ENCODE data around the gene SIGLEC6. TPM values are rescaled to one million over a fixed set of nuclear protein-coding genes. Genes with fewer than 3 reads are reported as not detected.
A peak's percentile ranks its signal among the peaks of the same experiment; 100 is the strongest.

The SIGLEC6 gene
- total RNA-seq, 1 donor from 2014 or later, result not detected

GRCh38 chr19:51511353-51511752 is 20.1 kb downstream of the SIGLEC6 start:
- Mint-ChIP-seq H3K4me1 (ENCODE audit: low read depth, unreplicated experiment) (no peaks in the 10 kb centered on the region), H3K36me3 (ENCODE audit: unreplicated experiment) (no peaks in the 10 kb centered on the region), H3K27me3 (ENCODE audit: unreplicated experiment) (peaks cover 6% of the 10 kb centered on the region), H3K4me3 (ENCODE audit: unreplicated experiment) (no peak overlapping the region), H3K9me3 (ENCODE audit: unreplicated experiment) (peaks cover 2% of the 10 kb centered on the region), H3K27ac (ENCODE audit: unreplicated experiment) (no peak overlapping the region)
- peak; percentile 49 for DNase-seq
- peak; percentile 54 for TF ChIP-seq CTCF (IDR thresholded peaks at IDR 0.05; ENCODE audit: partially characterized antibody, unreplicated experiment)

GRCh38 chr19:51509823-51510660 is 21.4 kb downstream of the SIGLEC6 start:
- no peaks in the 10 kb centered on the region for H3K4me1 Mint-ChIP-seq (ENCODE audit: low read depth, unreplicated experiment)
- no peak overlapping the region for H3K27ac Mint-ChIP-seq (ENCODE audit: unreplicated experiment)
- no peaks in the 10 kb centered on the region for H3K36me3 Mint-ChIP-seq (ENCODE audit: unreplicated experiment)
- no peak for DNase-seq
- no peak overlapping the region for H3K4me3 Mint-ChIP-seq (ENCODE audit: unreplicated experiment)
- peaks cover 6% of the 10 kb centered on the region for H3K27me3 Mint-ChIP-seq (ENCODE audit: unreplicated experiment)
- no peak for TF ChIP-seq CTCF (IDR thresholded peaks at IDR 0.05; ENCODE audit: partially characterized antibody, unreplicated experiment)
- peaks cover 2% of the 10 kb centered on the region for H3K9me3 Mint-ChIP-seq (ENCODE audit: unreplicated experiment)

- Mint-ChIP-seq H3K9me3 (ENCODE audit: unreplicated experiment) (peaks cover 4% of the 10 kb centered on the region), H3K36me3 (ENCODE audit: unreplicated experiment) (no peaks in the 10 kb centered on the region), H3K27me3 (ENCODE audit: unreplicated experiment) (peaks cover 4% of the 10 kb centered on the region), H3K4me3 (ENCODE audit: unreplicated experiment) (no peak overlapping the region), H3K27ac (ENCODE audit: unreplicated experiment) (no peak overlapping the region), H3K4me1 (ENCODE audit: low read depth, unreplicated experiment) (no peaks in the 10 kb centered on the region)
- no peak for DNase-seq
- no peak for TF ChIP-seq CTCF (IDR thresholded peaks at IDR 0.05; ENCODE audit: partially characterized antibody, unreplicated experiment)
Measured at GRCh38 chr19:51508059-51508733, 23.3 kb downstream of the SIGLEC6 start.

GRCh38 chr19:51507640-51508058 is 23.8 kb downstream of the SIGLEC6 start:
- Mint-ChIP-seq H3K4me1 (ENCODE audit: low read depth, unreplicated experiment) (no peaks in the 10 kb centered on the region), H3K27me3 (ENCODE audit: unreplicated experiment) (peaks cover 4% of the 10 kb centered on the region), H3K4me3 (ENCODE audit: unreplicated experiment) (no peak overlapping the region), H3K36me3 (ENCODE audit: unreplicated experiment) (no peaks in the 10 kb centered on the region), H3K9me3 (ENCODE audit: unreplicated experiment) (peaks cover 4% of the 10 kb centered on the region), H3K27ac (ENCODE audit: unreplicated experiment) (no peak overlapping the region)
- no peak for TF ChIP-seq CTCF (IDR thresholded peaks at IDR 0.05; ENCODE audit: partially characterized antibody, unreplicated experiment)
- no peak for DNase-seq

GRCh38 chr19:51507192-51507591 is 24.3 kb downstream of the SIGLEC6 start:
- H3K27me3 Mint-ChIP-seq (ENCODE audit: unreplicated experiment), result peaks cover 4% of the 10 kb centered on the region
- no peak overlapping the region for H3K27ac Mint-ChIP-seq (ENCODE audit: unreplicated experiment)
- no peak for TF ChIP-seq CTCF (IDR thresholded peaks at IDR 0.05; ENCODE audit: partially characterized antibody, unreplicated experiment)
- no peaks in the 10 kb centered on the region for H3K4me1 Mint-ChIP-seq (ENCODE audit: low read depth, unreplicated experiment)
- H3K4me3 Mint-ChIP-seq (ENCODE audit: unreplicated experiment), result no peak overlapping the region
- peaks cover 4% of the 10 kb centered on the region for H3K9me3 Mint-ChIP-seq (ENCODE audit: unreplicated experiment)
- no peaks in the 10 kb centered on the region for H3K36me3 Mint-ChIP-seq (ENCODE audit: unreplicated experiment)
- DNase-seq, result no peak

Measured in glutamatergic neuron (in vitro differentiated cells).